HG03139 (cell line): ENCODE measurements around the gene PIK3R2.
"Not testable (repeated sequence)": the region's sequence is repeated elsewhere in the genome, so short reads cannot be mapped to it uniquely, and the experiment has no call there.

ENCODE experiments used
- ATAC-seq: cut with Tn5 transposase; IDR thresholded peaks from one replicate; pipeline ENCODE4 v1.9.1; 2021; ENCODE audit not compliant: unreplicated experiment

The PIK3R2 gene

DNA sequence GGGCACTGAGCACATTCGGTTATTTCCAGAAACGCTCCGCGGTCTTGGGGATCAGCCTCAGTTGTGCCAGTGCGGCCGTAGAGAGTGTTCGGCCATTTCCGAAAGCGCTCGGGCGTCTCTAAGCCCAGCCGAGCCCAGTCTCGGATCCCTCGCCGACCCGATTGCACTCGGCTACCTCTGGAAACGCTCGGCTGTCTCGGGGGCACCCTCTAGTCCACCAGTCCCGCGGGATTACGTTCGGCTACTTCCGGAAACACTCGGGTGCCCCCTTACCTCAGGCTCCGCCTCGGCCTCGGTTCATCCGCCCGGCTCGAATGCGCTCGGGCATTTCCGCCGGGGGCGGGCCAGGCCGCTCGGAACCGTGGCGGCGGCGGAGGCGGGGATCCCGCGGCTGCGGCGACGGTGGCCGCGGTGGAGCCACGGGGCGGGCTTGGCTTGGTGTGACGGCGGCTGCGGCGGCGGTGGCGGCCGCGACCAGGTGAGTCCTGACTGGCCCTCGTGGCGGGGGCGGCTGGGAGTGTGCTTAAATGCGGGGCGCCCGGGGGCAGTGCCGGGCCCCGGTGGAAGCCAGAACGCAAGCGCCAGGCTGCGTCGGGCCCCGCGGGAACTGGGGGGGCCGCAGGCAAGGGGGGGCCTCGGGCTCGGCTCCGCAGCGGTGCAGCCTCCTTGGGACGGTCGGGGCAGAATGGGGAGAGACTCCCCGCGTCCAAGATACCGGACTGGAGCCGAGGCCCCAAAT is at the start of gene PIK3R2:
TSS of gene PIK3R2 (plus strand) at position 347 of the 739 bp plus-strand sequence. CDS start 2,717 bp downstream, outside the sequence.
- ATAC-seq = peak; percentile 58

GRCh38 chr19:18104793-18105131 is 48.2 kb upstream of the PIK3R2 start:
- ATAC-seq = no peak

- ATAC-seq = not testable (repeated sequence)
These were observed 47.7 kb upstream of the PIK3R2 start for GRCh38 chr19:18105259-18105658.

DNA sequence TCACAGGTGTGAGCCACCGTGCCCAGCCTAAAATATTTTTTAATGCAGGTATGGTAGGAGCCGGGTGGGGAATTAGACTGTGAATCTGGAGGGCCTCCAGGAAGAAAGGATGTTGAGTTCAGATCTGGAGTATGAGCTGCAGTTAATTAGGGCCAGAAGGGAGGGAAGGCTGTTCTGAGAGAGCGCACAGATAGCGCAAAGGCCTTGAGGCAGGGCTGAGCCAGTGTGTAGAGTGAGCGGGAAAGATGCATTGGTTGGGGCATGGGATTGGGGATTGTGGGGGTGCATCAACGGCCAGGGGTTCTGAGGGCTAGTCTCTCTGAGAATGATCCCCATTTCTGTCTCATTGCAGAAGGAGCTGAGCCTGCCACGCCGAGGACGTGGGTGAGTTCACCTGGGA is 45.7 kb upstream of the PIK3R2 start:
- no peak for ATAC-seq

GRCh38 chr19:18108897-18109296 is 44.1 kb upstream of the PIK3R2 start:
- ATAC-seq = no peak

DNA sequence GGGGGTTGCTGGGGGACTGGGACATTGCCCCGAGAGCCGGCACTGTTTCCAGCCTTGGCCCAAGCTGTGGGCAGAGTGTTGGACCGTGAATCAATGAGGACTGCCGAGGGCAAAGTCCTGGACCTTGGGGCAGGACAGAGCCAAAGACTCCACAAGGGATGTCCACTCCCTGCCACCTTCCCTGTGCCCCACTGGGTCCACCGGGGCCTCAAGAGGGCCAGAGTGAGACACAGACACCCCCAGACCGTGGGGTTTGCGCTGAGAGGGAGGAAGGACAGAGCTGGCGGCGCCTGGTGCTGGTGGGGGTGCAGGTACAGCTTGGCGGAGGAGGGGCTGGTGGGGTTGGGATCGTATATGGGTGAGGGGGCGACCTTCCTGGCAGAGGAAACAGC is 43.6 kb upstream of the PIK3R2 start:
- ATAC-seq = no peak

DNA sequence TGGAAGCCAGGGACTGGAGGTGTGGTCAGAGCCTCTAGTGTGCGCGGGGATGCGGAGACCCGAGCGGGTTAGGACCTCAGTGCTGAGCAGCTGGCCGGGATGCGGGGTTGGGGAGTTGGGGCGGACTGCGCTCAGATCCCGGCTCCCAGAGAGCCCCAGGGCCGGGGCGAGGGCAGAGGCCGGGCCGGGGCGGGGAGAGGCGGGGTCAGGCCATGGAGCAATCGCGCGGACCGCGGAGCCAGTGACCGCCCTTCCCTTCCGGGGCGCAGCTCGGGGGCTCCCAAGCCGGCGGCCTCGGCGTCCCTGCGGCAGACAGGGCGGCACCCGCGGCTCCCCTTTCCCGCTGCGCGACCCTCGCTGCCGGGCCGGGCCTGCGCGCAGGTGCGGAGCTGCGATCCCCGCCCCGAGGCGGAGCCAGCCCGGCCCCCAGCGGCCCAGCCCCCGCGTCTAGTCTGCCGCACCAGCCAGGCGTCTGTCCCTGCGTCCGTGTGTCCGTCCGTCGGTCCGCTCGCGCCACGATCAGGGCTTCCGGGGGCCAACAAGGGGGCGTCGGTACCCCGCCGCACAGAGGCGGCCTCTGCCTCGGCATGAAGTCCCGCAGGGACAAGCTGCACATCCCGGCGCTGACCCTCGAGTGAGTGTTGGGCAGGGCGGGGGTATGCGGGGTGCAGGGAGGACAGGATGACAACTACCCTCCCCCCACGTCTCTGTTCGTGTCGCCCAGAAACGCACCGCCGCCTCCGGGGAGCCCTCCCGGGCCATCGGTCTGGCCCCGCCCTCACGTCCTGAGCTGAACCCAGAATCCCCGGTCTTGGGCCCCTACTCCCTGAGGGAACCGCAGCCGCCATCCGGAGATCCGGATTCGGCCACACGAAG is 43.0 kb upstream of the PIK3R2 start:
- ATAC-seq = no peak

DNA sequence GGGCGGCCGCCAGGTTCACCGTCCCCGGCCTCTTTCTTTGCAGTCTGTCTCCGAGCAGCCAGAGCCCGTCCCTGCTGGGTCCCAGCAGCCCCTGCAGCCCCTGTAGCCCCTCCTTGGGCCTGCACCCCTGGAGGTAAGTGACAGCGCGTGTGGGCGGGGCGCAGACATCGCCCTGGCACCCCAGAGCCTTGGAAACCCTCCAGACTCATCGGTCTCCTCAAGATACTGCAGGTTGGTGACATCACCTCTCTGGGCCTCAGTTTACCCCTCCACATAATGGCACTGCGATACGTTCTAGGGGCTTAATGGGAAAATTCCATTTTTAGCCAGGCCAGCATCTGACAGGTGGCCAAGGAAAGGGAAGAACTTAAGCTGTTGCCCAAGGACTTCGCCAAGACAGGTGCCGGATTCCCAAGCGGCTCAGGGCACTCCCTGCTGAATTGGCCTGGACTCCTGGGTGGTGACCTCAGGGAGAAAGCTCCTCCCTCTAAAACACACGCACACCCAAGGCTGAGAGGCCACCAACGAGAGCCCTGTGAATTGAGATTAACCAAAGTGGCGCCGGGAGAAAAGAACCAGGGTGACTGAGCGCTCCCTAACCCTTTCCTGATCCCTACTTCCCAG is 42.2 kb upstream of the PIK3R2 start:
- ATAC-seq = no peak

DNA sequence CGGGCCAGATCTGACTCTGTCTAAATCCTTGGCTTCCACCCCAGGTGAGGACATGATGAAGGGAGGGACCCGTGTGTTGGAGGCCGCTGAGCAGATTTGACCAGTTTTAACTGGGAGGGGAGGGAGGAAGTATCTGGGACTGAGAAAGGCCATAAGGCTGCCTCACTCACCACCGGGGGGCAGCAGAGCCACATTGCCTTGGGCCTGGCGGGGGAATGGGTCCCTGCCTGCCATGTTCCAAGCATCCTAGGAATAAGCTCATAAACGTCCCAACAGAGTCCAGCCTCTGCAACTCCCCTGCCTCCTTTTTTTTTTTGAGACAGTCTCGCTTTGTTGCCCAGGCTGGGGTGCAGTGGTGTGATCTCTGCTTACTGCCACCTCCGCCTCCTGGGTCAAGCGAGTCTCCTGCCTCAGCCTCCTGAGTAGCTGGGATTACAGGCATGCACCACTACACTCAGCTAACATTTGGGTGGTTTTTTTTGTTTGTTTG is 39.9 kb upstream of the PIK3R2 start:
- ATAC-seq = no peak

GRCh38 chr19:18113827-18114226 is 39.1 kb upstream of the PIK3R2 start:
- ATAC-seq = no peak

GRCh38 chr19:18114483-18114882 is 38.5 kb upstream of the PIK3R2 start:
- ATAC-seq = no peak

DNA sequence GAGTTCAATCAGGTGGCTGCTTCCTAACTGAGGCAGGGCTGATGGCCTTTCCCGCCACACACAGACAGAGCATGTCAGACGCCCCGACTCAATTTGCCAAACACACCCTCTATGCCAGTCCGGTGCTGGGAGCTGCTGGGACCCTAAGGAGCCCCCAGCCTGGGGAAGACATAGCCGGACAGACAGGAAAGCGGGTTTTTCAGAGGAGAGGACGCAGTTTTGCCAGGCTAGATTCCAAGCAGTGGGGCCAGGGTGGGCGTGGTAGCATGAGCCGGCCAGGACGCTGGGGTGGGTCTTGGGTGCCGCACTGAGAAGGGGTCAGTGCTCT is 35.6 kb upstream of the PIK3R2 start:
- no peak for ATAC-seq

GRCh38 chr19:18117692-18118378 is 35.1 kb upstream of the PIK3R2 start:
- ATAC-seq = peak; percentile 68

DNA sequence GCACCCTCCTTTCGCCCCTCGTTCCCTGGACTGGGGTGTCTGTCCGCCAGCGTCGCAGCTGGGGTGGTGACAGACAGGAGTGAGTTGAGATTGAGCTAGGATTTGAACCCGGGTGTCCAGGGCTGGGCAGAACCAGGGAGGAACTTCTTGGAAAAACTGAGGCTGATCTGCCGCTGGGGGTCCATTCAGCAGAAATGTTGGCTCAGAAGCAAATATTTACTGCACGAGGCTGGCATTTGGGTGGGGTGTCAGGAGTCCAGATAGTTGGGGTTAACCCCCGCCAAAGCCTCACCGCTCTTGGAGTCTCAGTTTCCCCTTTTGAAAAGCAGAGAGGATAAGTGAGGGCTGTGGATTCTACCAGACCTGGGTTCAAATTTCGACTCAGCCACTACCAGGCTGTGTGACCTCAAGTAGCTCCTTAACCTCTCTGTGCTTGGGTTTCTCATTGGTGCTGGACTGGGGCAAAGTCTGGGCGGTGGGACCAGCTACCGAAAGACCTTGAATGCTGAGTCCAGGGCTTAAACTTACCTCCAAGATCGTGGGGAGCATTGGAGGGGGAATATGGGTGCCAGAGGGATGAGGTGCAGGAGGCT is 34.4 kb upstream of the PIK3R2 start:
- no peak for ATAC-seq

- no peak for ATAC-seq
These were observed 33.8 kb upstream of the PIK3R2 start for GRCh38 chr19:18119013-18119716.

GRCh38 chr19:18119717-18120105 is 33.3 kb upstream of the PIK3R2 start:
- no peak for ATAC-seq

DNA sequence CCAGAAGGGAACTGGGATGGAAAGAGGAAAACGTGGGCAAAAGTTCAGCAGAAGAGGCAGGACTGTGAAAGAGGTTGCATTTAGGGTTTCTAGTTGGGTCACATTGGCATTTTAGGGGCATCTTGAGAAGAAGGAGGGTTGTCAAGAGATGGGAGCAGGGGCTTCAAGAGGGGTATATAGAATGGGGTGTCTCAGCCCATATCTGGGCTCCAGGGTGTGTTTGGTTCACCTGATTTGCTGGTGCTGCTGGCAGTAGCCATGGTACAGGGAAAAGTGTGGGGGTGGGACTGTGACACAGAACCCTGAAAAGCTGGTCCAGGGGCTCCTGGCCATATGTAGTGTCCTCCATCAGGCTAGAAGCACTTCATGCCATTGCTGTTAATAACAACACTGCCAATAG is 32.8 kb upstream of the PIK3R2 start:
- no peak for ATAC-seq

- no peak for ATAC-seq
These were observed 31.8 kb upstream of the PIK3R2 start for GRCh38 chr19:18121166-18121565.

- no peak for ATAC-seq
These were observed 30.5 kb upstream of the PIK3R2 start for GRCh38 chr19:18122424-18122823.
